IPS DF 4.7 (cell line): ENCODE data around the gene FKBP1A.
"Not testable (repeated sequence)": the region's sequence is repeated elsewhere in the genome, so short reads cannot be mapped to it uniquely, and the experiment has no call there.

Experiments used
- DNase-seq: peaks from one replicate; pipeline ENCODE4 v3.0.0-alpha.2; 2013; ENCODE audit warnings: low spot score; ENCODE audit errors: extremely low read depth

The FKBP1A gene

GRCh38 chr20:1417273-1417672 is 24.4 kb upstream of the FKBP1A start:
- DNase-seq, result no peak

GRCh38 chr20:1415667-1416468 is 23.0 kb upstream of the FKBP1A start:
- DNase-seq, result no peak

GRCh38 chr20:1414982-1415381 is 22.1 kb upstream of the FKBP1A start:
- DNase-seq, result no peak

DNA sequence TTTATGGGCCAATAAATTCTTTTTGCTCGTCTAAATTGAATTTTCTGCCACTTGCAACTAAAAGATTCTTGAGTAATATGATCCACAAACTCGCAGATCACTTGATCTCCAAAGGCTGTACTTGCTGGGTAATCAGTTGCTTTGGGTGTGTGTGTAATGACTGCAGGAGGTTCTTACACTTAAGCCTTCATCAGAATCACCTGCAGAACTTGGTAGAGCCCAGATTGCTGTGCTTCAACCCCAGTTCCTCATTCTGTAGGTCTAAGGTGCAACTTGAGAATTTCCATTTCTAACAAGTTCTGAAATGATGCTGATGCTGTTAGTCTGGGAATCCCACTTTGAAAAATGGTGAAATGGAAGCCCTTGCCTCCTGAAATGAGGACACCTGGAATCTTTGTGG is 12.9 kb upstream of the FKBP1A start:
- DNase-seq, result no peak

GRCh38 chr20:1403624-1404023 is 10.8 kb upstream of the FKBP1A start:
- DNase-seq, result no peak

DNA sequence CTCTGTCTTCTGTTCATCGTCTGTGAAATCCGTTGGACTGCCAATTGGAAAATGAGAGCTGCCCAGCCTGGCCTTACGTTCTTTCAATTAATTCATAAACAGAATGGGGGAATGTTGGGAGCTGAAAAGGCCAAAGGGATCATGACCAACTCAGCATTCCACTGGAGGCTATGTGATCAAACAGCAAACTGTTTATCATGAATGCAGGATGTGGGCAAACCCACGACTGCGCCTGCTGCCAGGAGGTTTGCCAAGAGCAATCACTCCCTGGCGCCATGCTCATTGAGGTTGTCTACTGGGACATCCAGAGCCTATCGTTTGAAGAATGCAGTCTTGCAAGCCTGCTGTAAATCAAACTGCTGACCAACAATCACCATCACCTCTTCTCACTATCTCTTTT is 9.3 kb upstream of the FKBP1A start:
- DNase-seq, result no peak

- no peak for DNase-seq
Observed at GRCh38 chr20:1401451-1401907, 8.6 kb upstream of the FKBP1A start.

DNA sequence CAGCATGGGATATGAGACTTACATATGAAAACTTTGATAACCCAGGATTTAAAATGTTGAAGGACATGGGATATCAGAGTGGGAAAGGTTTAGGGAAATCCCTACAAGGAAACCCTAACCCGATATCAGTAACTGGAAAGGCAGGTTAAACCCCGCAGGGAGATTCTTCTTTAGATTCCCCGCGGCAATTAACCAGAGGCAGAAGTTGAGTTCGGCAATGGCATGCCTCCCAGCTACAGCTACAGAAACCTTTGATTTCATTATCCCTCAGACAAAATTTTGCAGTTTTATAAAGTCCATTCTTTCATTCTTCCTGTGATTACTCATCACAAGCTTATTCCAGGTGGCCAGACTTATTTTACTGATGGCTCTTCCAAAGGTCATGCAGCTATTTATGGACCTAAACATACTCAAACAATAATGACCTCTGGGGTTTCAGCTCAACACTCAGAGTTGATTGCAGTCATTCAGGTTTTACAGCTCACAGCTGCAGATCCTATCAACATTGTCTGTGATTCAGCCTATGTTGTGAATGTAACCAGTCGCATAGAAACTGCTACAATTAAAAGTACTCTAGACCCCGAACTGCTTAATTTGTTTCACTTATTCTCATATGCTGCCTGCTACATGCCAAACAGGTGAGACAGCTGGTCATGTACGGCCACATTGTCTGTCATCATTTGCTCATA is 7.0 kb upstream of the FKBP1A start:
- DNase-seq, result not testable (repeated sequence)

- not testable (repeated sequence) for DNase-seq
Observed at GRCh38 chr20:1398185-1398584, 5.3 kb upstream of the FKBP1A start.

- no peak for DNase-seq
Observed at GRCh38 chr20:1397710-1398109, 4.9 kb upstream of the FKBP1A start.

- DNase-seq, result no peak
Observed at GRCh38 chr20:1396702-1397101, 3.8 kb upstream of the FKBP1A start.

DNA sequence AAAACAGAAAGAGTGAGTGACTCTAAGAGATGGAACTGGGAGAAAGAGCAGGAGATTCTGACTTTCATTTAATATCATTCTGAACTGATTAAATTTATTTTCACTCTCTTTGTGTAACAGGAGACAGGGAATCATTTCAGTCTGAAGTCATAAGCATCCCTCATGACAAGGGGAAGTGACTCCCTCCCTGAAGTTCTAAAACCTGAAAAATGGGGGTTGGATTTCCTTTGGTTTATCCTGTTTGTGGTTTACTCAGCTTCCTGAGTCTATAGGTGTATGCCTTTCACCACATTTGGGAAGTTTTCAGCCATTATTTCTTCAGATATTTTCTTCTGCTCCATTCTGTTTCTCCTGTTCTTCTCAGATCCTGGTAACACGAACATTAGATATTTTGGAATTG is 3.4 kb upstream of the FKBP1A start:
- DNase-seq, result no peak

- no peak for DNase-seq
Observed at GRCh38 chr20:1394686-1395085, 1.8 kb upstream of the FKBP1A start.

DNA sequence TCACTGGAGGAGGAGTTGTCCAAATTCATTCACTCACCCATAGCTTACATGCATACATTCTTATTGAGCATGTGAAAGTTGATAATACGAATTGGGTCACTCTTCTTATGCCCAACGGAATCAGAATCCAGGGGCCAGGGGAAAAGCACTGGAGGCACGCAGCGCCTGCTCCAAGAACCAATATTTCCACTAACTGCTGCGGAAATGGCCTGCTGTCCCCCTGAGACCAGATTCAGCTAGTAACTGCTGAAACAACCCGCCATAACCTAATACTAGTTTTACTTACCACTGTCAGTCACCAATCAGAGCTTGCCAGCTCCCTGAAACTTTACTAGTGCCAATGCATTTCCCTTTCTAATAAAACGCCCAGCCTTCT is 641 bp upstream of the FKBP1A start:
- no peak for DNase-seq

- no peak for DNase-seq
Observed at GRCh38 chr20:1392443-1392692, 486 bp downstream of the FKBP1A start.

GRCh38 chr20:1391640-1392442 is 1.0 kb downstream of the FKBP1A start:
- no peak for DNase-seq

- DNase-seq, result no peak
Observed at GRCh38 chr20:1390581-1391403, 2.1 kb downstream of the FKBP1A start.

- no peak for DNase-seq
Observed at GRCh38 chr20:1389703-1390580, 2.9 kb downstream of the FKBP1A start.

DNA sequence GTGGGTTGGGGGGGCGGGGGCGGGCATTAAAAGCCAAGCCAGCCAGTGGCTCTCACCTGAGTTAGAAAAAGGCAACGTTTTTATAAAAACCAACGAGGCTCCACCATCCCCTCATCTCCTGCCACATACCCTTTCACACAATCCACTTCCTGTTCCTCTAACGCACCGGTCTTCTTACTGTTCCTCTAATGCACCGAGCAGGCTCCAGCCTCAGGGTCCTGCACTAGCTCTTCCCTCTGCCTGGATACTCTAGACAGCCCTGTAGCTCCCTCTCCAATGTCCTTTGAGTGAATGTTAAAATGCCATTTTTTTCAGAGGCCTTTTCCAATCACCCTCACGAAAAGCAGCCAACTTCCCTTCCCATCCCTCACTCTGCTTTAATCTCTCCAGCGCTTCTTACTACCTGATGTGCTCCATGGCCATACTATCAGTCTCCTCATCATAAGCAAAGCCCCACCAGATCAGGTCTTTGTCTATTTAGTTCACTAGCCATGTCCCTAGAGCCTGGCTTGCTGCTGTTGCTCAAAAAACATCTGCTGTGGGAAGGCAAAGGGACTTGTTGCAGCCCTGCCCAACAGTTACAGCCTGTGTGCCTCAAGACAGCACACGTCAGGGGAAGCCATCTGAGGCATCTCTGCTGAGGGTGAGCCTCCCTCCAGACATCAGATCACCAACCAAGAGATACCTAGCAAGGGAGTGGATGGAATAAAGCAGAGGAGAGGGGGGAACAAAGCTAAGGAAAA is 3.9 kb downstream of the FKBP1A start:
- no peak for DNase-seq

DNA sequence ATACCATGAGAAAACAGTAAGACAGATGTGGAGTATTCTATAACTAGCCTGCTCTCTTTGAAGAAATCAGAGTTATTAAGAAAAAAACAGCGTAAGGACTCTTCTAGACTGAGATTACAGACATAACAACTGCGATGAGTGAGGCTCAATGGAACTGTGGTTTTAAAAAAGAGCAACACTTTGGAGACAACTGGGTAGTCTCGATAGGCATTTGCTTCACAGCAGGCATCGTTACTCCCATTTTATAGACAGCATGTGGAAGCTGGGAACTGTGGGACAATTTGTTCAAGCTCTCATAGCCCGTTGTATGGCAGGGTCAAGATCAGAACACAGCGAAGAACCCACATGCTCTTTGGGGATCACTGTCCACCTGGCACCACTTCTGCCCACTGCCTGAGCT is 4.6 kb downstream of the FKBP1A start:
- DNase-seq, result no peak
